ENCODE results near the gene EPS8L3.

GRCh38 chr1:109756848-109757521, 6.7 kb downstream of the EPS8L3 start:
- TF ChIP-seq CTCF (IDR thresholded peaks at IDR 0.05; ENCODE audit: low read depth, low read length) (no peak), POLR2A (IDR thresholded peaks at IDR 0.05; ENCODE audit: extremely low read depth, insufficient read length) (no peak), MAX (IDR thresholded peaks at IDR 0.05; ENCODE audit: low read depth, low read length) (no peak), MYC (IDR thresholded peaks at IDR 0.05; ENCODE audit: low read depth, low read length) (no peak)
